GM19455 (cell line): Measurements from ENCODE around the gene BTBD9.

Experiments used
- ATAC-seq: cut with Tn5 transposase; IDR thresholded peaks from one replicate; pipeline ENCODE4 v1.9.1; 2021; ENCODE audit not compliant: unreplicated experiment

BTBD9 gene

GRCh38 chr6:38599966-38600550 is 39.7 kb downstream of the BTBD9 start:
- ATAC-seq, result no peak

- no peak for ATAC-seq
Observed at GRCh38 chr6:38599261-38599660, 40.5 kb downstream of the BTBD9 start.

GRCh38 chr6:38593998-38594665 is 45.6 kb downstream of the BTBD9 start:
- ATAC-seq, result no peak

DNA sequence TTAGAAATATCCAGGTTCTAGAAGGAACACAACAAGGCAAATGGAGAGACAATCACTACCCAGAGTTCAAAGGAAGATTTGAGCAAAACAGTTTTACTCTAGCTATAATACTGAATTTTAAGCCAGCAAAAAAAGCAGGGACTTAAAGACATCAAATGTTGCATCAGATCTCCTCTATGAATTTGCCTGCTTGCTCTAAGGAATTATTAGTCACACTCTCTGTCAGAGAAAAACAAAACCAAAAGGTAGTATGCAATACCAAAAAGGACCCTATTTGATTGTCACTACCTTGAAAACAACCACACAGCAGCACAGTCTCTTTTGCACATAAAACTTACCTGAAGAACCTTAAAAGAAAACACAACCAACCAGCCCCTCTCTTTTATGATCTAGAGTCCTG is 46.3 kb downstream of the BTBD9 start:
- ATAC-seq, result no peak

- ATAC-seq, result no peak
Observed at GRCh38 chr6:38591439-38591838, 48.3 kb downstream of the BTBD9 start.

GRCh38 chr6:38589367-38589720 is 50.4 kb downstream of the BTBD9 start:
- ATAC-seq, result no peak

- ATAC-seq, result no peak
Observed at GRCh38 chr6:38588631-38589366, 50.9 kb downstream of the BTBD9 start.

DNA sequence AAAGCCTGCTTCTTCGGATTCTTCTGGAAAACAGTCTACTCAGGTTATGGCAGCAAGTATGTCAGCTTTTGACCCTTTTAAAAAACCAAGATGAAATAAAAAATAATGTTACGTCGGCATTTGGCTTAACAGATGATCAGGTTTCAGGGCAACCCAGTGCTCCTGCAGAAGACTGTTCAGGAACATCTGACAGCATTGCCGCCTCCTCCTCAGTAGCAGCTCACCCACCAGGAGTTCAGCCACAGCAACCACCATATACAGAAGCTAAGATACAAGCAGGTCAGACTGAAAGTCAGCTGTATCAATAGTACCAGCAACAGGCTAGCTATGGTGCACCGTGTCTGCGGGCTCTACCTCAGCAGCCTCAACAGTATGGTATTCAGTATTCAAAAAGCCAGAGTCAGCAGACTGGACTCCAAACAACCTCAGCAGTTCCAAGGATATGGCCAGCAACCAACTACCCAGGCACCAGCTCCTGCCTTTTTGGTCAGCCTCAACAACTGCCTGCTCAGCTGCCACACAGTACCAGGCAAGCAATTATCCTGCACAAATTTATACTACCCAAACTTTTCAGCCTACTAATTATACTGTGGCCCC is 51.9 kb downstream of the BTBD9 start:
- ATAC-seq, result no peak

DNA sequence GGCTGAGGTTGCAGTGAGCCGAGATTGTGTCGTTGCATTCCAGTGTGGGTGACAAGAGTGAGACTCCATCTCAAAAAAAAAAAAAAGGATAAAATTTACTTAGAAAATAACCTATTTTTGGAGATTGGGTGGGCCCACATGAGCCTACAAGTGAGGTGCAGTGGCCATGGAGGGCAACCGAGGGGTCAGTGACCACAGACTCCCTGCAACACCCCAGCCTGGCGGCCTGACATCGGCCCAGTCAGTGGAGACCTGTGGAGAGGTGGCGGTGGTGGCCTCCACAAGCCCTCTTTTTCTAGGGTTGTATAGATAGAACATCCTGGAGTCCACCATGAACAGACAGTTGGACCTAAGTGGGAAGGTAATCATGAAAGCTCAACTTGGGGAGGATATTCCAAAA is 52.7 kb downstream of the BTBD9 start:
- ATAC-seq, result no peak

GRCh38 chr6:38584731-38585130 is 55.0 kb downstream of the BTBD9 start:
- ATAC-seq, result no peak

- ATAC-seq, result no peak
Observed at GRCh38 chr6:38583523-38583922, 56.2 kb downstream of the BTBD9 start.

DNA sequence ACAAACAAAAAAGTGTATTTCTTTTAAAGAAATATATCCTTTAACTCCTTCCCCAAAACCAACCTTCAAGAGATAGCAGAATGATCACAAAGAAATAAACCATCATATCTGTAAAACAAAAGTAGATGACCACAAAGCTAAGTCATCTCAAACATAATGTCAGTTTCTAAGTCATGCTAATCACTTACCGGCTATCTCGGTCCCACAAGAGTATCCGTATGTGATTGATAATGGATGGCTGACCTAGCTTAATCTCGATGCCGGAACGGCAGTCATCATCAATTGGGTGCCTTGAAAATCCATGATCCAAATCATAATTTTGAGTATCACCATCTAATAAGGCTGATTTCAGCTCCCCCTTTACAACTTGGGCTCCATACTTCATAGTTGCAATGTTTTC is 59.7 kb downstream of the BTBD9 start:
- no peak for ATAC-seq

DNA sequence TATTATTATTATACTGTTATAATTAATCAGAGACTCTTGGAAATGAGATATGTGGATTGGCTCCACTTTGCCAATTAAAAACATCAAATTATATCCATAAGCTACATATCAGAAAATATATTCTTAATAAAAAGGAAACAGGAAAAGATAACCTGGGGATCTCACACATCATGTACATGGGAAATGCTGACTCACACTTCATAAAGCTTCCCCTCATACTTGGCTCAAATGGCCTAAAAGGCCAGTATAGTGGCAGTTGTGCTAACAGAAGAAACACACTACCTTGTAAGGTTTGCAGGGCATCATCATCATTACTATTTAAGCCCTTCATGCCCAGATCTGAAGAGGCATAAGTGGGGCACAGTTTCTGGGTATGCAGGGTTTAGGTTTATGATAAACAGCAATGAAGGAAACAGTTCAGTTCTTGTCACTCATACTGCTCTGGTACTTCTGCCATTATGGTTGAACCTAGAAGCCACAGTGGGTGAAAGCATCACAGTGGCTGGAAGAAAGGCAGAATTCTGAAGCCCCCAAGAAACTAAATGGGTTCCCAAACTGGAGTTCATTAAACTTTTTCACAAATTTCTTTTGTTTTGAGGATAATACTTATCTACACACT is 60.6 kb downstream of the BTBD9 start:
- no peak for ATAC-seq

DNA sequence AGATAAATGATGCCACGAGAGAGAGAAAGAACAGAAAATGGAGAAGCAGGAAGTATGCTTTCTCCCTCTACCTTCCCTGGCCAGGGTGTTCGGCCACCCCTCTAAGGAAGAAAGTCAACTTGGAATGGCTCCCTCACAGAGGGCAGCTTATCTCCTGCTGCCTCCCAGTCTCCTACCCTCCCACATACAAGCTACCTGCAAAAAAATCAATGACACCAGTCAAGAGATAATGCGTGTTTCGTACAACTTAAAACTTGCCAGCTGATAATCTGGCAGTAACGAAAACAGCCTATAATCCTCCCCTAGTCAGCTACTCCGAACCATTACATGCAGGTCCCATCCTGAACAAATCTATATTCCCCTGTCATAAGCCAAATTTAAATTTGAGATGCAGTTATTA is 61.7 kb downstream of the BTBD9 start:
- ATAC-seq, result no peak

DNA sequence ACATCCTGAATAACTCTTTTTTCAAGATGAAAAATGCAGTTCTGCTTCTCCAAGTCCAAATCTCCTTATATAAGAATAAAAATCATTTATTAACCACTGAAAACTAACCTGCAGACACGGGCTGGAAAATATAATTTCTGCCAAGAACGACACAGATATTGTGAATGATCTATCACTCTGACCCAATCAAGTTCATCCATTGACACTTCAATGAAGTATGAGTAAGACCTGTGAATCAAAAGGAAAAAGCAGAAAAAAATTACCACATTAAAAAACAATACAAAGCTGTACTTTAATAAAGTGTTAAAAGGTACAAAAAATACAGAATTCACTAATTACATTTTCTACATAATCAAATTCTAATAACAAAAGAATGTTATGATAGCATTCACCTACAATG is 62.2 kb downstream of the BTBD9 start:
- no peak for ATAC-seq

DNA sequence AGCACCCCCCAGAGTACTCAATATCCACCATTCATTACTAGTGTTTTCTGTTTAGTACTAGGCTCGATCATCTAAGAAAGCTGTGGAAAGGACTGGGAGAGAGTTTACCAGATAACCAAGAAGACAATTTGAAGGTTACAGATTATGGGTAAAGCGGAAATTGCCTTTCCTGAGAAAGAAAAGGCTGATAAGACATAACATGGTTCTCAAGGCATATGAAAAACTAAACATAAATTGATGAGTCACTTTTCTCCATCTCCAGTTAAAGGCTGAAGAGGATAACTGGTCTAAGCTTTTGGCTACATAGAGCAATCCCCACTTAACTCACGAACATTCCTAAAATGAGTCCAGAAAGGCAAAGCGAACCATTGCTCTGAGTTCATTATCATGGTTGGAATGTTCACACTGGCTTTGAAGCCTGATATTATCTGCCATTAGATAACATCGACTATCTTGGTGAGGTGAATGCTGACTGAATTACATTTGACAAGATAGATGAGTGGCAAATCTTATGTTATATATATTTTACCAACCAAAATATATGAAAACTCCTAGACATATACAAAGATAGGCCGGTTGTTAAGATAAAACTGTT is 65.8 kb downstream of the BTBD9 start:
- ATAC-seq, result no peak

DNA sequence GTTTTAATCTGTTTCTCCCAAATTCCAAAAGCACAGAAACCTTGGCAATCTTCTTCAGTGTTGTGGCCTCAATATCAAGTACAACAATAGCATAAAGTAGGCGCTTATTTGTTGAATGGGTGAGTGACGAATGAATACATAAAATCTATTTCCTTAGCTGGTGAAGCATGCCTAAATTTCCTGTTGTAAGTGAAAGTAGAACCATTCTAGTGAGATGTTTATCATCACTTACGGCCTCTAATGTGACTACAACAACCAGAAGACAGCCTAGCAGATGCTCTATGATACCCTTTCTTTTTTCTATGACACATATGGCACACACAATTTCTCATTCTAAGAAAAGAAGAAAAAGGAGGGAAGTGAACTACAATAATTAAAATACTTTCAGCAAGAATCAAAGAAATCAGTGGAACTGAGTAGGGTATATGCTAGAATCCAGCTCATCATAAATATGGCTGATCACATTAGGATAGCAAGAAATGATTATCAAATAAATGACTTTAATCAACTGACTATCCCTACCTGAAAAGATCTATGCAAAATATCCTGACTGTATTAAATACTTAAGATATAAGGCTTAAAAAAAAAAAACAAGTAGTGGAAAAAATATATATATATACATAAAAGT is 67.4 kb downstream of the BTBD9 start:
- ATAC-seq, result peak; percentile 71

DNA sequence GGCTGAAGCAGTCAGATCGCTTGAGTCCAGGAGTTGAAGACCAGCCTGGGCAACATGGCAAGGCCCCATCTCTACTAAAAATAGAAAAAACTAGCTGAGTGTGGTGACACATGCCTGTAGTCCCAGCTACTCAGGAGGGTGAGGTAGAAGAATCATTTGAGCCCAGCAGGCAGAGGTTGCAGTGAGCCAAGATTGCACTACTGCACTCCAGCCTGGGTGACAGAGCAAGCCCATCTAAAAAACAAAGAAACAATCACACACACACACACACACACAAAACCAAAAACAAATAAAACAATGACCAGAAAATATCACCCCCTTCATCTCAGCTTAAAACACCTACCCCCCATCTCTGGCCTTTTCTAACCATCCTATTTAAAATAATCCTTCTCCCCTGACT is 68.0 kb downstream of the BTBD9 start:
- no peak for ATAC-seq

DNA sequence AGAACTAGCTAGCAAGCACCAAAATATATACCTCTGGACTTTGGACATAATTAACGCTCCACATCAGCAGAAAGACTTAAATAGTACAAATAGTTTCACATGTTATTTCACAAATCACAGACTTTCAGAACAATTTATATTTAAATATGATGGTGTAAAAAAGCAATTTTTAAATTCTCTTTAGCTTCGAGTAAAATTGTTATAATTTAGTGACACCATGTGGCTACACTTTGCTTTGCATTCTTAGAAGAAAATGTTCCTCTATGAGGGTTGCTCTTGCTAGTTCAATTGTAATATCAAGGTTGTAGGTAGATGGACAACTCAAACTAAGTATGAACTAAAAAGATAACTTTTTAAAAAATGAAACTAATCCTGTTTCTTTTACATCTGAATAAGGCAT is 69.0 kb downstream of the BTBD9 start:
- ATAC-seq, result no peak

- no peak for ATAC-seq
Observed at GRCh38 chr6:38567436-38567835, 72.3 kb downstream of the BTBD9 start.
